GM23338 (cell line): Measurements from ENCODE around the gene ARSB.

Experiments used
- EZH2 ChIP-seq: fragments of 200-600 bp; sonication (generic); IDR thresholded peaks from one replicate; pipeline ENCODE4 v1.8.0; 2017; ENCODE audit warnings: antibody characterized with exemption, mild to moderate bottlenecking, low read depth; ENCODE audit not compliant: unreplicated experiment
- EZH2phosphoT487 ChIP-seq: fragments of 200-600 bp; sonication (generic); IDR thresholded peaks from one replicate; pipeline ENCODE4 v1.8.1; 2018; ENCODE audit warnings: antibody characterized with exemption; ENCODE audit not compliant: unreplicated experiment
- TF ChIP-seq, protein P1 (sequence below), 2 experiments: fragments of 200-600 bp in 1 of 2; sonication (generic) in 1 of 2; conservative IDR thresholded peaks; 2 replicates each; pipeline versions ENCODE4 v1.5.1 to v1.6.1; 2016 to 2017; ENCODE audit warnings: antibody characterized with exemption in 2 of 2, low read depth in 2 of 2, mild to moderate bottlenecking in 2 of 2, moderate library complexity in 1 of 2

GRCh38 chr5:78765116-78765515 is 220.0 kb downstream of the ARSB start:
- TF ChIP-seq, protein P1, sequence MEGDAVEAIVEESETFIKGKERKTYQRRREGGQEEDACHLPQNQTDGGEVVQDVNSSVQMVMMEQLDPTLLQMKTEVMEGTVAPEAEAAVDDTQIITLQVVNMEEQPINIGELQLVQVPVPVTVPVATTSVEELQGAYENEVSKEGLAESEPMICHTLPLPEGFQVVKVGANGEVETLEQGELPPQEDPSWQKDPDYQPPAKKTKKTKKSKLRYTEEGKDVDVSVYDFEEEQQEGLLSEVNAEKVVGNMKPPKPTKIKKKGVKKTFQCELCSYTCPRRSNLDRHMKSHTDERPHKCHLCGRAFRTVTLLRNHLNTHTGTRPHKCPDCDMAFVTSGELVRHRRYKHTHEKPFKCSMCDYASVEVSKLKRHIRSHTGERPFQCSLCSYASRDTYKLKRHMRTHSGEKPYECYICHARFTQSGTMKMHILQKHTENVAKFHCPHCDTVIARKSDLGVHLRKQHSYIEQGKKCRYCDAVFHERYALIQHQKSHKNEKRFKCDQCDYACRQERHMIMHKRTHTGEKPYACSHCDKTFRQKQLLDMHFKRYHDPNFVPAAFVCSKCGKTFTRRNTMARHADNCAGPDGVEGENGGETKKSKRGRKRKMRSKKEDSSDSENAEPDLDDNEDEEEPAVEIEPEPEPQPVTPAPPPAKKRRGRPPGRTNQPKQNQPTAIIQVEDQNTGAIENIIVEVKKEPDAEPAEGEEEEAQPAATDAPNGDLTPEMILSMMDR (conservative IDR thresholded peaks at IDR 0.05; ENCODE audit: low read depth in 2 of 2), result no peak
- no peak for TF ChIP-seq EZH2phosphoT487
- TF ChIP-seq EZH2, result no peak
